Fibroblast of upper back skin (primary cell): ENCODE data around the gene LGR6.
"Not testable (repeated sequence)": the region's sequence is repeated elsewhere in the genome, so short reads cannot be mapped to it uniquely, and the experiment has no call there.

Experiments
- DNase-seq: peaks from one replicate; pipeline ENCODE4 v3.0.0-alpha.2; 2013

The LGR6 gene, protein sequence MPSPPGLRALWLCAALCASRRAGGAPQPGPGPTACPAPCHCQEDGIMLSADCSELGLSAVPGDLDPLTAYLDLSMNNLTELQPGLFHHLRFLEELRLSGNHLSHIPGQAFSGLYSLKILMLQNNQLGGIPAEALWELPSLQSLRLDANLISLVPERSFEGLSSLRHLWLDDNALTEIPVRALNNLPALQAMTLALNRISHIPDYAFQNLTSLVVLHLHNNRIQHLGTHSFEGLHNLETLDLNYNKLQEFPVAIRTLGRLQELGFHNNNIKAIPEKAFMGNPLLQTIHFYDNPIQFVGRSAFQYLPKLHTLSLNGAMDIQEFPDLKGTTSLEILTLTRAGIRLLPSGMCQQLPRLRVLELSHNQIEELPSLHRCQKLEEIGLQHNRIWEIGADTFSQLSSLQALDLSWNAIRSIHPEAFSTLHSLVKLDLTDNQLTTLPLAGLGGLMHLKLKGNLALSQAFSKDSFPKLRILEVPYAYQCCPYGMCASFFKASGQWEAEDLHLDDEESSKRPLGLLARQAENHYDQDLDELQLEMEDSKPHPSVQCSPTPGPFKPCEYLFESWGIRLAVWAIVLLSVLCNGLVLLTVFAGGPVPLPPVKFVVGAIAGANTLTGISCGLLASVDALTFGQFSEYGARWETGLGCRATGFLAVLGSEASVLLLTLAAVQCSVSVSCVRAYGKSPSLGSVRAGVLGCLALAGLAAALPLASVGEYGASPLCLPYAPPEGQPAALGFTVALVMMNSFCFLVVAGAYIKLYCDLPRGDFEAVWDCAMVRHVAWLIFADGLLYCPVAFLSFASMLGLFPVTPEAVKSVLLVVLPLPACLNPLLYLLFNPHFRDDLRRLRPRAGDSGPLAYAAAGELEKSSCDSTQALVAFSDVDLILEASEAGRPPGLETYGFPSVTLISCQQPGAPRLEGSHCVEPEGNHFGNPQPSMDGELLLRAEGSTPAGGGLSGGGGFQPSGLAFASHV

DNA sequence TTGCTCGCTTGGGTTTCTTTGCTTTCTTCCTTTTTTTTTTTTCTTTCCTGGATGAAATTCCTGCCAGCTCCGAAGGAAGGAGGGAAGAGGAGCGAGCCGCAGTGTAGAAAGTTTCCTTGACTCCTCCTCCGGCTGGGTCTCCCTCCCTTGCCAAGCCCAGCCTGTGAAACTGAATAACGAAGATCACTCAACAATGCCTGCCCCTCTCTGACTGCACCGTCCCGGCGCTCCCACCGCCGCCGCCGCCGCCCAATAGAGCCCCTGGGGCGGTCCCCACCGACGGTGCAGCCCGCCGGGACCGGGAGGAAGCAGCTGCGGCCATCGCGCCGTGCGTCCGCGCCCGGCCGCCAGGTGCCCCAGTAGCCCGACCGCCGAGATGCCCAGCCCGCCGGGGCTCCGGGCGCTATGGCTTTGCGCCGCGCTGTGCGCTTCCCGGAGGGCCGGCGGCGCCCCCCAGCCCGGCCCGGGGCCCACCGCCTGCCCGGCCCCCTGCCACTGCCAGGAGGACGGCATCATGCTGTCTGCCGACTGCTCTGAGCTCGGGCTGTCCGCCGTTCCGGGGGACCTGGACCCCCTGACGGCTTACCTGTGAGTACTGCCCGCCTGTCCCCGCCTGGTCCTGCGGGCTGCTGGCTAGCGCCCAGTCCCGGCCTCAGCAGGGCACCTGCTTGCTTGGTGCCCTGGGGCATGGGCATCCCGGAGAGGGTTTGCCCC lies at the start of gene LGR6:
LGR6 (plus strand) TSS at position 186 of the 714 bp plus-strand sequence; CDS start at position 377, 191 bp downstream.
- DNase-seq, result no peak

GRCh38 chr1:202144402-202145067 lies 49.1 kb upstream of the LGR6 start, which contains the start of gene ARL8A:
Gene ARL8A, minus strand, starts transcription at chr1:202144737. Its CDS starts 165 bp downstream, at chr1:202144572.
- peak; percentile 44 for DNase-seq

- DNase-seq, result no peak
Observed at GRCh38 chr1:202145068-202145743, 48.4 kb upstream of the LGR6 start.

GRCh38 chr1:202145744-202146140 lies 47.9 kb upstream of the LGR6 start:
- not testable (repeated sequence) for DNase-seq

DNA sequence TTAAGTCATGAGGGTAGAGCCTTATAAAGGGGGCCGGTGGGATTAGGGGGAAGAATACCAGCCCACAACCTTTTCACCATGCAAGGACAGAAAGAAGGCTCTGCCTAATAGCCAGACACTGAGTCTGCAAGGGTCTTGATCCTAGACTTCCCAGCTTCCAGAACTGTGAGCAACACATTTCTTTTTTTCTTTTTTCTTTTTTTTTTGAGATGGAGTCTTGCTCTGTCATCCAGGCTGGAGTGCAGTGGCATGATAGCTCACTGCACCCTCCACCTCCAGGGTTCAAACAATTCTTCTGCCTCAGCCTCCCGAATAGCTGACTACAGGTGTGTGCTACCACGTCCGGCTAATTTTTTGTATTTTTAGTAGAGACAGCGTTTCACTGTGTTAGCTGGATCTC lies 47.3 kb upstream of the LGR6 start:
- no peak for DNase-seq

GRCh38 chr1:202146993-202147392 lies 46.6 kb upstream of the LGR6 start:
- DNase-seq, result no peak

- no peak for DNase-seq
Observed at GRCh38 chr1:202148391-202148790, 45.2 kb upstream of the LGR6 start.

DNA sequence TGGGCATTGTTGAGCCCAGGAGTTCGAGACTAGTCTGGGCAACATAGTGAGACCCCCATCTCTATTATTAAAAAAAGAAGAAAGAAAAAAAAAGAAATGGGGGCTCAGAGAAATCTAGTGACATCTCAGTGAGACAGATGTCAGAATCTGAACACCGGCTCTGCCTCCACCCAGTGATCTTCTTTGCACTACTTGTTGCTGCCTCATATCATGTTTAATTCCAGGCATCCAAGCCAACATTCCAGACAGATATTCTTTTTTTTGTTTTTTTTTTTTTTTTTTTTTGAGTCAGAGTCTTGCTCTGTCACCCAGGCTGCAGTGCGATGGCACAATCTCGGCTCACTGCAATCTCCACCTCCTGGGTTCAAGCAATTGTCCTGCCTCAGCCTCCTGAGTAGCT lies 44.0 kb upstream of the LGR6 start:
- DNase-seq, result no peak

DNA sequence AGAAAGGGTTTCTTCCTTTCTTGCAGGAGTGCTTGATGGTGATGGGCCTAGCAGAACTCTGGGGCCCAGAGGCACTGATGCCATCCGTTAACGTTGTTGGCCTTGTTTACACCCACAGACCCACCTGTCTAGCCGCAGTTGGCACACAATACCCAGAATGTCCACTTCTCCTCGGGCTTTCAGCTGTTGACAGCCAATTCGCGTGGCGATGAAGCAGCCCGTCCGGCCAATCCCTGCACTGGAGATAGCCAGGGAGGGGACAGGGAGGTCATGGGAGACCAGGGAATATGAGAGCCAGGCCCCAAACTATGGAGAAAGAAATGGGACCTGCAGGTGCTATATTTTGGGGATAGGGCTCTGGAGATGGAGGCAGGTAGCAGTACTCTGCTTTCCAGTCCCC lies 43.4 kb upstream of the LGR6 start:
- no peak for DNase-seq

- no peak for DNase-seq
Observed at GRCh38 chr1:202150602-202151001, 43.0 kb upstream of the LGR6 start.

DNA sequence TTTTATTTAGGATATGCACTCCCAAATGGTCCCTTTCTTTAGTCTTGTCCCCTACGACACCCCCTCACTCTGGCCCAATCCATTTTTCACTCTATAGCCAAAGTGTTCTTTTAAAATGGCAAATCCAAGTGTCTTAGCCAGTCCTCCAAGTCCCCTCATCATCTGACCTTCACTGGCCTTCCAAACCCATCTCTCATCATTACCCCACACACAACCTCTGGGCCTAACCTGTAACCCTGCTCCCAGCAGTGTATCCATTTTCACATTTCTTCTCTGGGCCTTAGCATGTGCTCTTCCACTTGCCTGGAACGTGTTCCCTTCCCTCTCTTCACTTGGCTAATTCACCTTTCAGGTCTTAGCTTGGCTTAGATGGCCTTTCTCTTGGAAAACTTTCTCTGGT lies 42.6 kb upstream of the LGR6 start:
- DNase-seq, result no peak

- no peak for DNase-seq
Observed at GRCh38 chr1:202152399-202152798, 41.2 kb upstream of the LGR6 start.

- no peak for DNase-seq
Observed at GRCh38 chr1:202153284-202153683, 40.3 kb upstream of the LGR6 start.

DNA sequence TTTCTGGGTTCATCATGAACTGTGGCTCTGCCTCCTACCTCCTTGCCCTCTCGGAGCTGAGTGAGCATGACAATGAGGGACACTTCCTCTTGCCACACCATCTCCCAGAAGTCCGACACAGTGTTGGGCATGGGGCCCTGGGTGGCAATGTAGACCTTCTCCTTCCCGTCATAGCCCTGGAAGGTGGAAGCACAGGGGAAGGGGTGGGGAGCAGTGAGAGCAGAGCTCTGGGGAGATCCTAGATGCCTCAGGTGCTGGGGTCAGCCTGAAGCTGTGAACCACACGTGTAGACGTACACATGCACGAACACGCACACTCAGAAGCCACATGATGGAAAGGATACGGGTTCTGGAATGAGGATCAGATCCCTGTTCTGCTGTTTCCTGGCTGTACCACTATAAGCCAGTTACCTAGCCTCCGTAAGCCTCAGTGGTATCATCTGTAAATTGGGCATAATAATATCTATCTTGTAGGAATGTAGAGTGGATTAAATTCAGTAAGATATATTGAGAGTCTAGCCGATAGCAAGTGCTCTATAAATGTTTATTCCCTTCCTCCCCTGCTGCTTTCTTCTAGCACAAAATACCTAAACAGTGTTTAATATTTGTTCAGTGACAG lies 39.3 kb upstream of the LGR6 start:
- no peak for DNase-seq

GRCh38 chr1:202154766-202155477 lies 38.7 kb upstream of the LGR6 start:
- DNase-seq, result peak; percentile 61

- no peak for DNase-seq
Observed at GRCh38 chr1:202155478-202156021, 38.0 kb upstream of the LGR6 start.

GRCh38 chr1:202156590-202156989 lies 37.0 kb upstream of the LGR6 start:
- no peak for DNase-seq

DNA sequence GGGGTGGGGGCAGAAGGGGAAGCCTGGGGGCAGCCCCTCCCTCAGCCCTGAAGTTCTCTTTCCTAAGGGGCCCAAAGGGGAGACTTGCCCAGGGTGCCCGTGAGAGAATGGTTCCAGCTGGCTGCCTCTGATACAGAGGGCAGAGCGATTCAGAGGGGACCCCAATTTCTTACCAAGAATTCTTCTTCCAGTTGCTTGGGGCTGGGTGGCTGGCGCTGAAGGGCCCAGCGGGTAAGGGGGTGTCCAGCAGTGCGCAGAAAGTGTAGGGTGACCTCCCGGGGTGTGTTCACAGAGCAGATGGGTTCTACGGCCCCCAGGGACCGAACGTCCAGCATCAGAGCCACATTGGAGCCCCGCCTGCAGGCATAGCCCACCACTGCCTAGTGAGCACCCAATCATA lies 35.7 kb upstream of the LGR6 start:
- DNase-seq, result no peak

GRCh38 chr1:202158810-202159533 lies 34.6 kb upstream of the LGR6 start:
- DNase-seq, result no peak
